RPMI7951 (cell line): ENCODE data around the gene CCDC126. TPM values are rescaled to one million over a fixed set of nuclear protein-coding genes. Genes with fewer than 3 reads are reported as not detected.

Experiments used
- total RNA-seq: library from RNA; depleted of rRNA; stranded (reverse); fragments of >200 nt; shearing (Covaris generic); gene quantifications from 2 replicates; pipeline ENCODE4 v1.2.3, GENCODE V29; 2014; rRNA removed

CCDC126 gene
- total RNA-seq, 1 experiment from 2014 or later, result 27.6 TPM

Other genes starting within 250 kb of the CCDC126 start
- gene IGF2BP3, start 126.9 kb upstream of the CCDC126 start, total RNA-seq, result 120 and 145 TPM in 2 replicates
- 25.1 and 28.3 TPM in 2 replicates for gene TRA2A, start 65.4 kb upstream of the CCDC126 start, total RNA-seq
- gene FAM221A, start 82.8 kb downstream of the CCDC126 start, total RNA-seq, result 0.72 and 1.7 TPM in 2 replicates
- gene STK31, start 112.8 kb downstream of the CCDC126 start, total RNA-seq, result not detected in 2 replicates